ENCODE results near the gene ACP6.
"Not testable (repeated sequence)": the region's sequence is repeated elsewhere in the genome, so short reads cannot be mapped to it uniquely, and the experiment has no call there.

ACP6 gene

DNA sequence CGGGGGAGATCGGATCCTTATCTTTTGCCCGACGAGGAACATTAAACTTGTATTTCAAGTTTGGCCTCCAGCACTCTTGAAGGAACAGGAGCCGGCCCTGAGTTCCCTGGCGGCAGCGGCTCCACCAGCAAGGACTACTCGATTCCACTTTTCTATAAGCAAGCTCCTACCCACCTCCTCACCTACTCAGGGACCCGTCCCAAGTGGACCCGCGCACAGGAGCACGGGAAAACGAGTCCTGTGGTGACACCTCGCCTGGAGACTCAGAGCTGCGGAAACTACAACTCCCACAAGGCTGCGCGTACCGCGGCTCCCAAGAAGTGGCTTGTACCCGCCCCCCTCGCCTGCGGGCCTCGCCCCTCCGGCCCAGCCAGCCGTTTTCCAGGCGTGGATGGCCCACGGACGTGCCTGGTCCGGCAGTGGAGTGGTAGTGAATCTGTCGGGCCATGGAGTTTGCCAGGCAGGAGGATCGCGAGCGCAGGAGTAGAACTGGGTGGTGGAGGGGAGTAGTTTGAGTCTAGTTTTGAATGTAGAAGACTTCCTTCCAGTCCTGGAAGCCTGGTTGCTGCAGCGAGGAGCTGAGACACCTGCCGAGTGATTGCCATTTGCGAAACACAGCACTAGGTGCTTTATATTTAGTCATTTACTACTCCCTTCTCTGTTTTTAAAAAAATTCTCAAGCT lies at the start of gene ACP6:
ACP6 (minus strand) TSS at position 206 of the 683 bp plus-strand sequence. CDS start 476 bp downstream, outside the sequence.
- DNase-seq (ENCODE audit: low read depth in 2 of 2) = peak; percentile 81 to 86

GRCh38 chr1:147719711-147720225 lies 49.4 kb upstream of the ACP6 start:
- DNase-seq (ENCODE audit: low read depth in 2 of 2) = no peak

- DNase-seq (ENCODE audit: low read depth in 2 of 2) = no peak
These were observed 48.8 kb upstream of the ACP6 start for GRCh38 chr1:147719029-147719698.

DNA sequence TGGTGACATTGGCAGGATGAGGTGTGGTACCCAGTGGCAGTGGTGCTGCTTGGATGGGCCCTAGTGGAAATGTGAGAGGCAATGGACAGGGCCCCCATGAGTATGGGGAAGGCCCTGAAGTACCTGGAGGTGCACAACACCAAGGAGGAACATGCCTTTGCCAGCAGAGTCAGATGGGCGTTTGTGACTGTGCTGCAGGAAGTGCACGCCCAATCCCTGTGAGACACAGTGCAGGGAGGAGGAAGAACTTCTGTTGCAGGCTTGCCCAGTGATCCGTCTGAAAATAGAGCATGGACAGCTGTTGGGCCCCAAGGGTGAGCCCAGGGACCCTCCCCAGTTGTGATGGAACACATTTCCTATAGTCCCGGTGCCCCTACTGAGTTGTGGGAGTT lies 47.4 kb upstream of the ACP6 start:
- no peak for DNase-seq (ENCODE audit: low read depth in 2 of 2)

DNA sequence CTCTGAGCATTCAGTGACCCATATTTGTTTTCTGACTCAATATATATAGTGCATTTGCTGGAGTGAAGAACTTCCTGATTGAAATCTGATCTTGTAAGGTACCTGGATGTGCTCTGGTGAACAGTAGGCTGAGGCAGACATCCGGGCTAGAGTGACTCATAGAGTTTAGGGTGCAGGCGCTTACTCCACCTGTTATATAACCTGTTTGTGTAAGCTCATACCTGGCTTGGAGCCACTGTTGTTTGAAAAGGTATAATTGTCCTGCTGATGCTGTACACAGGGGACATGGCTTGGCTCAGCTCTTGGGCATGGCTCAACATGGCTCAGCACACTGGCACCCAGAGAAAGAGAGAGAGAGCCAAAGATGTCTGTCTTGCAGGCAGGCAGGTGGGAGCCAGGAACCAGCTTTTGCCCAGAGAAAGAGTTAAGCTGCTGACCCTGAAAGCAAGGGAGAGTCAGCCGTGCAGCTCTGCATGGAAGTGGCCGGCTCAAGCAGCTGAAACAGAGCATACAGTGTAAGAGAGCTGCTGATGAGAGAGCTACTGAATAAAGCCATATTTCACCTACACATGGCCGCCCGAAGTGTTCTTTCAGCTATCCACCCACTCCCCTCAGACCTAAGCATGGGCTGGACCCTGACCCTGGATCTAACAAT lies 46.9 kb upstream of the ACP6 start:
- DNase-seq (ENCODE audit: low read depth in 2 of 2) = no peak

DNA sequence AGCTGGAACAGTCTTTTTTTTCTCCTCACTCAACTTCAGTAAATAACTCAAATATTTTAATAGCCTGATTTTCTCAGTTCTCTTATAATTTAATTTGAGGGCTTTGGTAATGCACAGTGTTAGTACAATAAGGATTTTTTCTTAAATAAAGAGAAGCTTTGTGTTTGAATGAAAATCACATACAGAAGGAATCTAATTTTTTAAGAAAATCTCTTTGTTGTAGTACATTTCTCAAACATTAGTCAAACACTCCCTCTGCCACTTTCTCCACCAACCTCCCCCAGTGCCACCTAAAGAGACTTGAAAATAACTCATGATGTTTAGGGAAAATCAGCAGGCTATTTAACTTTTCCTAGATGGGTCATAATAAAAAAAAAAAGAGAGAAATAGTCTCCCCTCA lies 42.3 kb upstream of the ACP6 start:
- no peak for DNase-seq (ENCODE audit: low read depth in 2 of 2)

GRCh38 chr1:147700042-147701006 lies 30.0 kb upstream of the ACP6 start:
- DNase-seq (ENCODE audit: low read depth in 2 of 2) = peak; percentile 13 to 29

DNA sequence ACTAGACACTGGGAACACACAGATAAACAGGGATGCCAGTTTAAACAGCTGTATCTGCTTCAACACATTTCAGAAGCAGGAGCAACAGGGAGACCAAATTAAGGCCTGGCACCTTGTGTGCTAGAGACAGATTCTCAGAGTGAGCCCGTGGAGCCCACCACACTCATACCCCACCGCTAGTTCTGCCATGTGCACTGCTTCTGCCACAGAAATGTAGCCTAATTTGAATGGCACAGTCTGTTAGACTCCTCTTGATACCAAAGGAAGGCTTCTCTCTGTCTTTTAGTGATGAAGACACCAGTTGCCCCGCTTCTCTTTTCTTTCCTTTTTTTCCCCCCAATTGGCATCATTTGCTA lies 29.3 kb upstream of the ACP6 start:
- no peak for DNase-seq (ENCODE audit: low read depth in 2 of 2)

DNA sequence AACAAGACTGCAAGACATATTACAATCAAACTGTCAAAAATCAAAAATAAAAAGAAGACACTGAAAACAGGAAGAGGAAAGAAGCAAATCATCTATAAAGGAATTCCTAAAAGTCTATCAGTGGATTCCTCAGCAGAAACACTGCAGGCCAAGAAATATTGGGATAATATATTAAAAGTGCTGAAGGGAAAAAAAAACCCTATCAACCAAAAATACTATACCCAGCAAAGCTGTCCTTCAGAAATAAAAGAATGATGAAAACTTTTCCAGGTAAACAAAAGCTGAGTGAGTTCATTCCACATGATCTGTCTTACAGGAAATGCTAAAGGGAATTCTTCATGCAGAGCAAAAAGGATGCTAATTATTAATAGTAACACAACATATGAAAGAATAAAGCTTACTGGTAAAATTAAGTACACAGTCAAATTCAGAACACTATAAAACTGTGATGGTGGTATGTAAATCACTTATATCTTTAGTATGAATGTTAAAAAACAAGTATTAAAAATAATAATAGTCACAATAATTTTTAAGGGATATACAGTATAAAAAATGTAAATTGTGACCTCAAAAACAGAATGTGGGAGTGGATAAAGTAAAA lies 12.9 kb upstream of the ACP6 start:
- no peak for DNase-seq (ENCODE audit: low read depth in 2 of 2)

- DNase-seq (ENCODE audit: low read depth in 2 of 2) = not testable (repeated sequence)
These were observed 10.4 kb upstream of the ACP6 start for GRCh38 chr1:147680608-147681235.

DNA sequence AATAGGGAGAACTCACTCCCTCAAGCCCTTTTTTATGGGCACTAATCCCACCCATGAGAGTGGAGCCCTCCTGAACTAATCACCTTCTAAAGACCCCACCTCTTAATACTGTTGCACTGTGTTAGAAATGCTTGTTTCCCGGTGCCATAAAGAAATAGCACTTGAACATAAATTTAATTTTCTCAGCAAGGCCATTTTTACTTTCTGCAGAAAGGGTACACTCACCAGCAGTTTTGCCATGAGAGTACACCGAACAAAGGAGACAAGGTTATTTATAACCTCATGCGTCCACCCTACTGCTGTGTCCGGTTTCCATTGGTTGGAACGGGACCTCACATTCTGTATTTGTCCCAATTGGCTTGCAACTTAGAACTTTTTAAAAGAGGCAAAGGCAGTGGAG lies 7.4 kb upstream of the ACP6 start:
- DNase-seq (ENCODE audit: low read depth in 2 of 2) = not testable (repeated sequence)

- DNase-seq (ENCODE audit: low read depth in 2 of 2) = no peak
These were observed 6.2 kb upstream of the ACP6 start for GRCh38 chr1:147676311-147677085.

- no peak for DNase-seq (ENCODE audit: low read depth in 2 of 2)
These were observed 3.5 kb upstream of the ACP6 start for GRCh38 chr1:147673816-147674215.

DNA sequence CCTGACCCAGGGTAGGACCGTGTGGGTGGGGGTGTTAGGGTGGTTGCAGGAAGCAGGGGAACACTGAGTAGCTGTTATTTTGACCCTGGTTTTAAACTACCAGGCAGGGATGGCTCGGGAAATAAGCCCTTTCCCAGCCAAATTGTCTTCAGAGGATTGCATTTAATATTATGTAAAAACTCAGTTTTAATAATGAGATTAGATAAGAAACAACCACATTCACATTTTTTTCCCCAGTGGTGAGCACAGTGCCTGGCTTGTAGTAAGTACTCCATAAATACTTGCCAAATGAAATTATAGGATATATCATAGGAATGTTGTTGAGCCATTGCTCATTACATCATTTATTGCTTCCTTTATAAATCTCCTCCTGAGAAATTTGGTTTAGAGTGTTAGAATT lies 3.1 kb upstream of the ACP6 start:
- DNase-seq (ENCODE audit: low read depth in 2 of 2) = no peak

GRCh38 chr1:147669469-147670318 lies 630 bp downstream of the ACP6 start:
- DNase-seq (ENCODE audit: low read depth in 2 of 2) = peak in 1 of 2 donors; percentile 15

GRCh38 chr1:147665521-147665920 lies 4.8 kb downstream of the ACP6 start:
- no peak for DNase-seq (ENCODE audit: low read depth in 2 of 2)

DNA sequence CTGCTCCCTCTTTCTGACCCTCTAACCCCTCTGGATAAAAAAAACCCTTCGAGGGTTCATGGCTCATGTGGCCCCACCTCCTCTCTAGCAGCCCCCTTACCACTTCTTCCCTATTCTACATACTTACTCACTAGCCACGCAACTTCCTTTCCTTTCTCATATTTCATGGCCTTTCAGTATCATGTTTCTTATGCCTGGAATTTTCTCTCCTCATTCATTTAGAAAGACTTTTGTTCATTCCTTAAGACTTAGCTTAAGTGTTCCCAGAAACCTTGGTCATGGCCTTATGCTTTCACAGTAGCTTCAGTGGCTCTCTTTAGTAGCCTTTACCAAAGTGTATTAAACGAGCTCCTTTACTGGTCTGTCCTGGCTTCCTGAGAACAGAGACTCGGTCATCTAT lies 6.1 kb downstream of the ACP6 start:
- no peak for DNase-seq (ENCODE audit: low read depth in 2 of 2)

- no peak for DNase-seq (ENCODE audit: low read depth in 2 of 2)
These were observed 15.8 kb downstream of the ACP6 start for GRCh38 chr1:147654511-147654910.

DNA sequence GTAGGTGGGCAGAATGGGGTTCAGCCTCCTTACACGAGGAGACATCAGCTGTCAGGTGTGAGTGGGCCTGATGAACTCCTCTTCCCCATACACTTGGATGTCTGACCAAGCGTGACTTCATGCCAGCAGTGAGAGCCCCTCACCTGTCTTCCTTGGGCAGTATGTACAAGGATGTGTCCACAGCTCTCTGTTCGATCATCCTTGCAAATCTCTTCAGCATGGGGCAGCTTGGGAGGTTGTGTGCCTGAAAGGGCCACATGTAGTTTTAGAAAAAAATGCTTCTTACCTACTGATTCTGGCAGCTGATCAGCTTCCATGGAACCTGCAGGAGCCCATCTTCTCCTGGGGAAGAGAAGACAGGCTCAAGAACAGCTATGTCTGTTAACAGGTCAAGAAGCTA lies 18.0 kb downstream of the ACP6 start:
- no peak for DNase-seq (ENCODE audit: low read depth in 2 of 2)
